ENCODE measurements around the gene ADGRD2. TPM values are rescaled to one million over a fixed set of nuclear protein-coding genes. Genes with fewer than 3 reads are reported as not detected.

Gene ADGRD2
- total and polyA plus RNA-seq, 10 donors = 0.15 to 0.50 (median 0.25) TPM; not detected in 5

GRCh38 chr9:124513376-124513994, 63.2 kb downstream of the ADGRD2 start:
- intact Hi-C loops (cut with DNase I; ENCODE audit: low total_unique reads) = no loop called here
- no peak for DNase-seq

DNA sequence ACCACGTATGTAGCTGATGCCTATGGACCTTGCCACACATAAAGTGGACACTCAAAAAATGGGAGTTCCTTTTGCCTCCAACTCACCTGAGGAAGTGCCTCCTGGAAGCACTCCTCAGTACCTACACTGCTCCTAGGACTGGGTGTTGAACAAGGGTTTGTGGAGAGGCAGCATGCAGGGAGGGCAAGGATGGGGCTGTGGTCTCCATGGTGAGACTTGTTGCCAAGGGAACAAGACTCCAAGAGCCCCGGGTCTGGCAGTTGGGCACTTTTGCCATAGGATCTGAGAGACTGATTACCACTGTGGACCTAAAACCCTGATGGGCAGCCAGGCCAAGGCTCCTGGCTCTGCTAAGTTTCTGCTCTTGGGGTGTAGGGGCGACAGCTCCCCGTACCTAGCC, 63.9 kb downstream of the ADGRD2 start:
- Histone ChIP-seq H3K4me1 (peaks cover 9 to 37% (median 23%) of the 10 kb centered on the region in 6 donors), H3K27me3 (replicated peaks in 1 of 7) (peaks cover 0 to 16% (median 0%) of the 10 kb centered on the region in 7 donors), H3K27ac (peak overlapping the region in 7 of 8 donors; percentile 15 to 80 (median 61)), H3K9me3 (no peaks in the 10 kb centered on the region), H3K4me3 (no peak overlapping the region), H3K36me3 (no peaks in the 10 kb centered on the region)
- no peak for TF ChIP-seq POLR2A (IDR thresholded peaks at IDR 0.05)
- no peak for TF ChIP-seq POLR2AphosphoS5 (IDR thresholded peaks at IDR 0.05)
- TF ChIP-seq, protein P1, sequence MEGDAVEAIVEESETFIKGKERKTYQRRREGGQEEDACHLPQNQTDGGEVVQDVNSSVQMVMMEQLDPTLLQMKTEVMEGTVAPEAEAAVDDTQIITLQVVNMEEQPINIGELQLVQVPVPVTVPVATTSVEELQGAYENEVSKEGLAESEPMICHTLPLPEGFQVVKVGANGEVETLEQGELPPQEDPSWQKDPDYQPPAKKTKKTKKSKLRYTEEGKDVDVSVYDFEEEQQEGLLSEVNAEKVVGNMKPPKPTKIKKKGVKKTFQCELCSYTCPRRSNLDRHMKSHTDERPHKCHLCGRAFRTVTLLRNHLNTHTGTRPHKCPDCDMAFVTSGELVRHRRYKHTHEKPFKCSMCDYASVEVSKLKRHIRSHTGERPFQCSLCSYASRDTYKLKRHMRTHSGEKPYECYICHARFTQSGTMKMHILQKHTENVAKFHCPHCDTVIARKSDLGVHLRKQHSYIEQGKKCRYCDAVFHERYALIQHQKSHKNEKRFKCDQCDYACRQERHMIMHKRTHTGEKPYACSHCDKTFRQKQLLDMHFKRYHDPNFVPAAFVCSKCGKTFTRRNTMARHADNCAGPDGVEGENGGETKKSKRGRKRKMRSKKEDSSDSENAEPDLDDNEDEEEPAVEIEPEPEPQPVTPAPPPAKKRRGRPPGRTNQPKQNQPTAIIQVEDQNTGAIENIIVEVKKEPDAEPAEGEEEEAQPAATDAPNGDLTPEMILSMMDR (IDR thresholded peaks at IDR 0.05 in 8 of 11, conservative IDR thresholded peaks at IDR 0.05 in 3 of 11) = no peak
- no peak for DNase-seq
- intact Hi-C loops (cut with DNase I; ENCODE audit: low total_unique reads) = no loop called here
- 77 to 92% (median 81%) methylated on average over 3 to 4 of the region's 4 CpGs for WGBS, 5 donors

More at GRCh38 chr9:124513376-124513994, 63.2 kb downstream of the ADGRD2 start:
- Histone ChIP-seq H3K36me3 (no peaks in the 10 kb centered on the region), H3K27ac (peak overlapping the region in 6 of 8 donors; percentile 15 to 80 (median 68)), H3K4me1 (peaks cover 9 to 37% (median 23%) of the 10 kb centered on the region in 6 donors), H3K27me3 (replicated peaks in 1 of 7) (peaks cover 0 to 16% (median 0%) of the 10 kb centered on the region in 7 donors), H3K4me3 (no peak overlapping the region), H3K9me3 (no peaks in the 10 kb centered on the region)
- no peak for TF ChIP-seq POLR2A (IDR thresholded peaks at IDR 0.05)
- peak; percentile 65 to 82 (median 76) for TF ChIP-seq POLR2AphosphoS5 (IDR thresholded peaks at IDR 0.05)
- TF ChIP-seq, protein P1 (IDR thresholded peaks at IDR 0.05 in 8 of 11, conservative IDR thresholded peaks at IDR 0.05 in 3 of 11) = peak in 3 of 11 experiments; percentile 13 to 36 (median 23)
- WGBS, 5 donors = 20 to 34% (median 30%) methylated on average over 5 of the region's 5 CpGs

- intact Hi-C loops (cut with DNase I; ENCODE audit: low total_unique reads) = no loop called here
- H3K9me3 ChIP-seq = no peaks in the 10 kb centered on the region
- H3K27ac ChIP-seq = peak overlapping the region in 2 of 8 donors; percentile 54 to 80
- H3K4me1 ChIP-seq = peaks cover 9 to 37% (median 23%) of the 10 kb centered on the region in 6 donors
- H3K36me3 ChIP-seq = no peaks in the 10 kb centered on the region
- no peak for TF ChIP-seq POLR2AphosphoS5 (IDR thresholded peaks at IDR 0.05)
- TF ChIP-seq POLR2A (IDR thresholded peaks at IDR 0.05) = no peak
- TF ChIP-seq, protein P1 (IDR thresholded peaks at IDR 0.05 in 8 of 11, conservative IDR thresholded peaks at IDR 0.05 in 3 of 11) = no peak
- 87 to 93% (median 88%) methylated on average over 5 of the region's 5 CpGs for WGBS, 5 donors
- no peak for DNase-seq
- no peak overlapping the region for H3K4me3 ChIP-seq
- peaks cover 0 to 16% (median 0%) of the 10 kb centered on the region in 7 donors for H3K27me3 ChIP-seq (replicated peaks in 1 of 7)
Observed at GRCh38 chr9:124514874-124515273, 64.6 kb downstream of the ADGRD2 start.

- TF ChIP-seq POLR2A (IDR thresholded peaks at IDR 0.05) (no peak), POLR2AphosphoS5 (IDR thresholded peaks at IDR 0.05) (no peak)
- TF ChIP-seq, protein P1 (IDR thresholded peaks at IDR 0.05 in 8 of 11, conservative IDR thresholded peaks at IDR 0.05 in 3 of 11) = no peak
- Histone ChIP-seq H3K4me3 (no peak overlapping the region), H3K36me3 (peaks cover 0 to 6% (median 0%) of the 10 kb centered on the region in 6 donors), H3K9me3 (no peaks in the 10 kb centered on the region), H3K4me1 (peaks cover 0 to 18% (median 10%) of the 10 kb centered on the region in 6 donors), H3K27ac (no peak overlapping the region), H3K27me3 (replicated peaks in 1 of 7) (peaks cover 0 to 8% (median 0%) of the 10 kb centered on the region in 7 donors)
- intact Hi-C loops (cut with DNase I; ENCODE audit: low total_unique reads) = no loop called here
- no peak for DNase-seq
- 64 to 84% (median 80%) methylated on average over 5 of the region's 5 CpGs for WGBS, 5 donors
Observed at GRCh38 chr9:124517600-124517999, 67.3 kb downstream of the ADGRD2 start.
